Muscle layer of duodenum (tissue), 2 donors: Measurements from ENCODE around the gene FXYD6.
A peak's percentile ranks its signal among the peaks of the same experiment; 100 is the strongest.

Experiments
- H3K27ac ChIP-seq: one replicate; pipeline ENCODE4 v1.7.0; 2013; ENCODE audit warnings: mild to moderate bottlenecking, low read length
- H3K27me3 ChIP-seq: one replicate; pipeline ENCODE4 v1.7.0; 2013; ENCODE audit warnings: low read depth, mild to moderate bottlenecking, control low read depth, low read length
- H3K36me3 ChIP-seq, 2 donors: one replicate each; pipeline ENCODE4 v1.7.0; 2013; ENCODE audit warnings: low read length in 2 of 2, control low read depth in 1 of 2, mild to moderate bottlenecking in 1 of 2; ENCODE audit not compliant: insufficient read depth in 2 of 2, control insufficient read depth in 1 of 2
- H3K4me1 ChIP-seq, 2 donors: one replicate each; pipeline ENCODE4 v1.7.0; 2013; ENCODE audit warnings: low read length in 2 of 2, mild to moderate bottlenecking in 2 of 2, control low read depth in 1 of 2, moderate library complexity in 1 of 2; ENCODE audit not compliant: insufficient read depth in 2 of 2, control insufficient read depth in 1 of 2
- H3K4me3 ChIP-seq, 2 donors: one replicate each; pipeline ENCODE4 v1.7.0; 2013; ENCODE audit warnings: low read length in 2 of 2, low read depth in 1 of 2, mild to moderate bottlenecking in 1 of 2
- H3K9me3 ChIP-seq, 2 donors: one replicate each; pipeline ENCODE4 v1.7.0; 2013; ENCODE audit warnings: low read length in 2 of 2, control low read depth in 1 of 2, mild to moderate bottlenecking in 1 of 2; ENCODE audit not compliant: control insufficient read depth in 1 of 2
- donor health status: healthy.

FXYD6 gene

GRCh38 chr11:117863383-117863782, 13.1 kb downstream of the FXYD6 start:
- Histone ChIP-seq H3K4me3 (no peak overlapping the region), H3K27ac (no peak overlapping the region), H3K4me1 (peaks cover 19 to 31% of the 10 kb centered on the region in 2 donors), H3K36me3 (no peaks in the 10 kb centered on the region), H3K9me3 (no peaks in the 10 kb centered on the region), H3K27me3 (no peaks in the 10 kb centered on the region)

- Histone ChIP-seq H3K27me3 (no peaks in the 10 kb centered on the region), H3K9me3 (no peaks in the 10 kb centered on the region), H3K36me3 (no peaks in the 10 kb centered on the region), H3K4me3 (no peak overlapping the region), H3K4me1 (peaks cover 19 to 37% of the 10 kb centered on the region in 2 donors), H3K27ac (no peak overlapping the region)
Measured at GRCh38 chr11:117862753-117863152, 13.7 kb downstream of the FXYD6 start.

GRCh38 chr11:117862019-117862725, 14.3 kb downstream of the FXYD6 start:
- peaks cover 19 to 42% of the 10 kb centered on the region in 2 donors for H3K4me1 ChIP-seq
- H3K9me3 ChIP-seq = no peaks in the 10 kb centered on the region
- H3K27ac ChIP-seq = peak overlapping the region; percentile 71
- H3K27me3 ChIP-seq = no peaks in the 10 kb centered on the region
- no peaks in the 10 kb centered on the region for H3K36me3 ChIP-seq
- peak overlapping the region; percentile 18 to 37 for H3K4me3 ChIP-seq

GRCh38 chr11:117861151-117862018, 15.1 kb downstream of the FXYD6 start:
- Histone ChIP-seq H3K27ac (peak overlapping the region; percentile 71), H3K4me3 (peak overlapping the region in 1 of 2 donors; percentile 37), H3K36me3 (no peaks in the 10 kb centered on the region), H3K9me3 (no peaks in the 10 kb centered on the region), H3K4me1 (peaks cover 19 to 35% of the 10 kb centered on the region in 2 donors), H3K27me3 (no peaks in the 10 kb centered on the region)

- no peak overlapping the region for H3K4me3 ChIP-seq
- H3K9me3 ChIP-seq = no peaks in the 10 kb centered on the region
- H3K36me3 ChIP-seq = no peaks in the 10 kb centered on the region
- no peak overlapping the region for H3K27ac ChIP-seq
- H3K27me3 ChIP-seq = no peaks in the 10 kb centered on the region
- H3K4me1 ChIP-seq = peaks cover 19 to 37% of the 10 kb centered on the region in 2 donors
Measured at GRCh38 chr11:117860139-117860538, 16.3 kb downstream of the FXYD6 start.

- no peaks in the 10 kb centered on the region for H3K27me3 ChIP-seq
- peaks cover 19 to 37% of the 10 kb centered on the region in 2 donors for H3K4me1 ChIP-seq
- no peak overlapping the region for H3K27ac ChIP-seq
- H3K9me3 ChIP-seq = no peaks in the 10 kb centered on the region
- H3K36me3 ChIP-seq = no peaks in the 10 kb centered on the region
- H3K4me3 ChIP-seq = no peak overlapping the region
Measured at GRCh38 chr11:117859488-117860112, 16.9 kb downstream of the FXYD6 start.

- Histone ChIP-seq H3K9me3 (no peaks in the 10 kb centered on the region), H3K27me3 (no peaks in the 10 kb centered on the region), H3K27ac (no peak overlapping the region), H3K4me3 (no peak overlapping the region), H3K36me3 (no peaks in the 10 kb centered on the region), H3K4me1 (peaks cover 19 to 37% of the 10 kb centered on the region in 2 donors)
Measured at GRCh38 chr11:117859061-117859460, 17.4 kb downstream of the FXYD6 start.

- H3K9me3 ChIP-seq = peaks cover 0 to 7% of the 10 kb centered on the region in 2 donors
- peaks cover 16 to 37% of the 10 kb centered on the region in 2 donors for H3K4me1 ChIP-seq
- H3K36me3 ChIP-seq = no peaks in the 10 kb centered on the region
- H3K4me3 ChIP-seq = no peak overlapping the region
- H3K27ac ChIP-seq = peak overlapping the region; percentile 25
- H3K27me3 ChIP-seq = no peaks in the 10 kb centered on the region
Measured at GRCh38 chr11:117857734-117858414, 18.6 kb downstream of the FXYD6 start.

GRCh38 chr11:117855912-117856651, 20.4 kb downstream of the FXYD6 start:
- Histone ChIP-seq H3K4me1 (peaks cover 5 to 23% of the 10 kb centered on the region in 2 donors), H3K27me3 (no peaks in the 10 kb centered on the region), H3K36me3 (no peaks in the 10 kb centered on the region), H3K4me3 (no peak overlapping the region), H3K27ac (no peak overlapping the region), H3K9me3 (peaks cover 0 to 15% of the 10 kb centered on the region in 2 donors)

GRCh38 chr11:117855186-117855845, 21.1 kb downstream of the FXYD6 start:
- Histone ChIP-seq H3K36me3 (no peaks in the 10 kb centered on the region), H3K27me3 (no peaks in the 10 kb centered on the region), H3K9me3 (peaks cover 0 to 15% of the 10 kb centered on the region in 2 donors), H3K4me1 (peaks cover 0 to 22% of the 10 kb centered on the region in 2 donors), H3K4me3 (no peak overlapping the region), H3K27ac (no peak overlapping the region)
